ENCODE measurements around the gene UBE2I.
A peak's percentile ranks its signal among the peaks of the same experiment; 100 is the strongest.
"Not testable (repeated sequence)": the region's sequence is repeated elsewhere in the genome, so short reads cannot be mapped to it uniquely, and the experiment has no call there.

The UBE2I gene

GRCh38 chr16:1328961-1329360 is 19.5 kb downstream of the UBE2I start:
- DNase-seq: not testable (repeated sequence)

GRCh38 chr16:1330260-1330914 is 21.0 kb downstream of the UBE2I start:
- no peak for DNase-seq

- no peak for DNase-seq
Observed at GRCh38 chr16:1330931-1331711, 21.7 kb downstream of the UBE2I start.

GRCh38 chr16:1331712-1332617 is 22.5 kb downstream of the UBE2I start:
- peak in 19 of 51 donors; percentile 9 to 69 (median 37) for DNase-seq

- DNase-seq: no peak
Observed at GRCh38 chr16:1332618-1333148, 23.2 kb downstream of the UBE2I start.

GRCh38 chr16:1333149-1333812 is 23.8 kb downstream of the UBE2I start, which contains the start of gene BAIAP3:
Gene BAIAP3 (plus strand): TSS chr16:1333645. CDS start chr16:1338550, 4,905 bp downstream.
- peak in 20 of 51 donors; percentile 8 to 63 (median 34) for DNase-seq

GRCh38 chr16:1333854-1334700 is 24.6 kb downstream of the UBE2I start:
- no peak for DNase-seq

GRCh38 chr16:1334739-1335138 is 25.3 kb downstream of the UBE2I start:
- no peak for DNase-seq

- peak in 24 of 51 donors; percentile 12 to 75 (median 52) for DNase-seq
Observed at GRCh38 chr16:1335211-1335971, 26.0 kb downstream of the UBE2I start.

- peak in 30 of 51 donors; percentile 8 to 63 (median 44) for DNase-seq
Observed at GRCh38 chr16:1335996-1336395, 26.6 kb downstream of the UBE2I start.

- no peak for DNase-seq
Observed at GRCh38 chr16:1336619-1337018, 27.2 kb downstream of the UBE2I start.

GRCh38 chr16:1337486-1337885 is 28.1 kb downstream of the UBE2I start:
- peak in 3 of 51 donors; percentile 16 to 33 (median 20) for DNase-seq

GRCh38 chr16:1338119-1338730 is 28.8 kb downstream of the UBE2I start:
- DNase-seq: no peak

GRCh38 chr16:1338855-1339675 is 29.6 kb downstream of the UBE2I start:
- DNase-seq: no peak

- DNase-seq: no peak
Observed at GRCh38 chr16:1340730-1341494, 31.5 kb downstream of the UBE2I start.

GRCh38 chr16:1341495-1342420 is 32.3 kb downstream of the UBE2I start:
- DNase-seq: no peak
